Spleen (tissue), 7 donors: ENCODE data around the gene ROBO1.

Source experiments
- POLR2A ChIP-seq, 3 donors: fragments of 450-650 bp; IDR thresholded peaks; one replicate each; pipeline ENCODE4 v1.5.1; 2017; ENCODE audit warnings: antibody characterized with exemption in 3 of 3, mild to moderate bottlenecking in 1 of 3
- TF ChIP-seq, protein P1 (sequence below), 11 experiments: fragments of 200-600 bp in 7 of 11; fragments of 450-650 bp in 4 of 11; sonication (generic) in 4 of 11; IDR thresholded peaks in 8 of 11; conservative IDR thresholded peaks in 3 of 11; 1 replicate in 7 of 11; 2 replicates in 4 of 11; pipeline versions ENCODE4 v1.4.0 to v1.8.0; 2016 to 2021; ENCODE audit warnings: antibody characterized with exemption in 11 of 11, inconsistent platforms in 4 of 11, mild to moderate bottlenecking in 1 of 11
- donor health status: DM: no; HTN: no; CAD: no; lungs with moderate emphysema.
- donor health status: DM: no; HTN: no; CAD: no.
- donor health status: DM: no; HTN: no; CAD: no.

DNA sequence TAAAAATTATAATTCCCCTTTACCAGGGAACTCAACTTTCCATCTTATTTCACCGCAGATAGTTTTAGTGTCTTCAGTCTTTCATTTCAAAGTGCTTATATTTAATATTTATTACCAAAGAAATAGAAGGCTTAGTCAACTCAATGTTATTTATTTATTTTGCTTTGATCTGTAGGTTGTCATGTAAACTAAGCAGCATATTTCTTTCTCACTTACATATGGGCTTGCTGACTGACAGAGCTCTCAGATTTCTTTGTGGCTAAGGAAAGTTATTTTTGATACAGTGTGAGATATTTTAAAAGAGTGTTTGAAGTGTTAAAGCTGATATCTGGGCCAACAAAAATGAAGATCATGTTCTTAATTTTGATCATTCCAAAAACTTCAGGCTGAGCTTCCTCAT lies 331.4 kb downstream of the ROBO1 start:
- TF ChIP-seq, protein P1, sequence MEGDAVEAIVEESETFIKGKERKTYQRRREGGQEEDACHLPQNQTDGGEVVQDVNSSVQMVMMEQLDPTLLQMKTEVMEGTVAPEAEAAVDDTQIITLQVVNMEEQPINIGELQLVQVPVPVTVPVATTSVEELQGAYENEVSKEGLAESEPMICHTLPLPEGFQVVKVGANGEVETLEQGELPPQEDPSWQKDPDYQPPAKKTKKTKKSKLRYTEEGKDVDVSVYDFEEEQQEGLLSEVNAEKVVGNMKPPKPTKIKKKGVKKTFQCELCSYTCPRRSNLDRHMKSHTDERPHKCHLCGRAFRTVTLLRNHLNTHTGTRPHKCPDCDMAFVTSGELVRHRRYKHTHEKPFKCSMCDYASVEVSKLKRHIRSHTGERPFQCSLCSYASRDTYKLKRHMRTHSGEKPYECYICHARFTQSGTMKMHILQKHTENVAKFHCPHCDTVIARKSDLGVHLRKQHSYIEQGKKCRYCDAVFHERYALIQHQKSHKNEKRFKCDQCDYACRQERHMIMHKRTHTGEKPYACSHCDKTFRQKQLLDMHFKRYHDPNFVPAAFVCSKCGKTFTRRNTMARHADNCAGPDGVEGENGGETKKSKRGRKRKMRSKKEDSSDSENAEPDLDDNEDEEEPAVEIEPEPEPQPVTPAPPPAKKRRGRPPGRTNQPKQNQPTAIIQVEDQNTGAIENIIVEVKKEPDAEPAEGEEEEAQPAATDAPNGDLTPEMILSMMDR (IDR thresholded peaks at IDR 0.05 in 8 of 11, conservative IDR thresholded peaks at IDR 0.05 in 3 of 11), result no peak
- TF ChIP-seq POLR2A (IDR thresholded peaks at IDR 0.05), result no peak
